Kidney epithelial cell (primary cell): ENCODE measurements around the gene CFAP45. TPM values are rescaled to one million over a fixed set of nuclear protein-coding genes. Genes with fewer than 3 reads are reported as not detected.
"Not testable (repeated sequence)": the region's sequence is repeated elsewhere in the genome, so short reads cannot be mapped to it uniquely, and the experiment has no call there.

Source experiments
- DNase-seq: peaks from one replicate; pipeline ENCODE4 v3.0.0-alpha.2; 2010; ENCODE audit warnings: low read depth
- H3K27me3 ChIP-seq: 2 replicates; pipeline ENCODE4 v1.6.0; 2011; ENCODE audit warnings: low read length; ENCODE audit not compliant: control insufficient read depth, insufficient read depth
- H3K36me3 ChIP-seq: 2 replicates; pipeline ENCODE4 v1.5.1; 2011; ENCODE audit warnings: low read length; ENCODE audit not compliant: control insufficient read depth, insufficient read depth
- H3K4me3 ChIP-seq: 2 replicates; pipeline ENCODE4 v1.5.1; 2011; ENCODE audit warnings: low read depth, mild to moderate bottlenecking, control low read depth, low read length
- CTCF ChIP-seq: IDR thresholded peaks from 2 replicates; pipeline ENCODE4 v1.5.1; 2011; ENCODE audit warnings: mild to moderate bottlenecking, moderate library complexity, low read length, control low read depth, inconsistent platforms; ENCODE audit not compliant: insufficient read depth, poor library complexity, severe bottlenecking
- total RNA-seq: library from RNA; depleted of rRNA; stranded (reverse); fragments of >200 nt; gene quantifications from 2 replicates; pipeline ENCODE4 v1.2.3, GENCODE V29; 2015

The CFAP45 gene
- total RNA-seq, 1 donor from 2014 or later = 2.0 TPM

- H3K36me3 ChIP-seq = peaks cover 1% of the 10 kb centered on the region
- TF ChIP-seq CTCF = no peak
- no peak overlapping the region for H3K4me3 ChIP-seq
- no peak for DNase-seq
- no peaks in the 10 kb centered on the region for H3K27me3 ChIP-seq
Measured at GRCh38 chr1:159914252-159915018, 14.5 kb upstream of the CFAP45 start.

- Histone ChIP-seq H3K4me3 (no peak overlapping the region), H3K36me3 (peaks cover 1% of the 10 kb centered on the region), H3K27me3 (no peaks in the 10 kb centered on the region)
- no peak for DNase-seq
- TF ChIP-seq CTCF = no peak
Measured at GRCh38 chr1:159913451-159914192, 13.7 kb upstream of the CFAP45 start.

- no peaks in the 10 kb centered on the region for H3K36me3 ChIP-seq
- no peak for DNase-seq
- H3K4me3 ChIP-seq = no peak overlapping the region
- H3K27me3 ChIP-seq = no peaks in the 10 kb centered on the region
- no peak for TF ChIP-seq CTCF
Measured at GRCh38 chr1:159911326-159912070, 11.5 kb upstream of the CFAP45 start.

GRCh38 chr1:159908031-159908940 is 8.3 kb upstream of the CFAP45 start:
- Histone ChIP-seq H3K27me3 (no peaks in the 10 kb centered on the region), H3K36me3 (no peaks in the 10 kb centered on the region), H3K4me3 (no peak overlapping the region)
- TF ChIP-seq CTCF = no peak
- no peak for DNase-seq

GRCh38 chr1:159906960-159907359 is 7.0 kb upstream of the CFAP45 start:
- no peak overlapping the region for H3K4me3 ChIP-seq
- H3K27me3 ChIP-seq = no peaks in the 10 kb centered on the region
- TF ChIP-seq CTCF = no peak
- no peaks in the 10 kb centered on the region for H3K36me3 ChIP-seq
- no peak for DNase-seq

- DNase-seq = not testable (repeated sequence)
Measured at GRCh38 chr1:159904036-159904435, 4.1 kb upstream of the CFAP45 start.

More at GRCh38 chr1:159904036-159904435, 4.1 kb upstream of the CFAP45 start:
- H3K27me3 ChIP-seq, H3K4me3 ChIP-seq, H3K36me3 ChIP-seq: not testable (repeated sequence)
